Measurements from ENCODE around the gene WNT7B.

WNT7B gene

GRCh38 chr22:45883811-45884170 lies 93.2 kb downstream of the WNT7B start:
- no peak for TF ChIP-seq GATA3 (IDR thresholded peaks at IDR 0.05; ENCODE audit: low read depth, low read length)
- TF ChIP-seq GATA2 (IDR thresholded peaks at IDR 0.05; ENCODE audit: low read depth, low read length) = no peak

GRCh38 chr22:45882881-45883810 lies 93.8 kb downstream of the WNT7B start:
- TF ChIP-seq GATA2 (IDR thresholded peaks at IDR 0.05; ENCODE audit: low read depth, low read length) = no peak
- no peak for TF ChIP-seq GATA3 (IDR thresholded peaks at IDR 0.05; ENCODE audit: low read depth, low read length)

- no peak for TF ChIP-seq GATA3 (IDR thresholded peaks at IDR 0.05; ENCODE audit: low read depth, low read length)
- no peak for TF ChIP-seq GATA2 (IDR thresholded peaks at IDR 0.05; ENCODE audit: low read depth, low read length)
These were observed 95.5 kb downstream of the WNT7B start for GRCh38 chr22:45881524-45881875.

GRCh38 chr22:45880716-45881523 lies 96.0 kb downstream of the WNT7B start:
- TF ChIP-seq GATA2 (IDR thresholded peaks at IDR 0.05; ENCODE audit: low read depth, low read length) (no peak), GATA3 (IDR thresholded peaks at IDR 0.05; ENCODE audit: low read depth, low read length) (no peak)

- TF ChIP-seq GATA2 (IDR thresholded peaks at IDR 0.05; ENCODE audit: low read depth, low read length) = no peak
- no peak for TF ChIP-seq GATA3 (IDR thresholded peaks at IDR 0.05; ENCODE audit: low read depth, low read length)
These were observed 96.8 kb downstream of the WNT7B start for GRCh38 chr22:45880091-45880715.

- no peak for TF ChIP-seq GATA2 (IDR thresholded peaks at IDR 0.05; ENCODE audit: low read depth, low read length)
These were observed 97.4 kb downstream of the WNT7B start for GRCh38 chr22:45879552-45879949.

- no peak for TF ChIP-seq GATA3 (IDR thresholded peaks at IDR 0.05; ENCODE audit: low read depth, low read length)
- no peak for TF ChIP-seq GATA2 (IDR thresholded peaks at IDR 0.05; ENCODE audit: low read depth, low read length)
These were observed 97.9 kb downstream of the WNT7B start for GRCh38 chr22:45878901-45879551.

GRCh38 chr22:45878051-45878781 lies 98.7 kb downstream of the WNT7B start:
- TF ChIP-seq GATA3 (IDR thresholded peaks at IDR 0.05; ENCODE audit: low read depth, low read length) (no peak), GATA2 (IDR thresholded peaks at IDR 0.05; ENCODE audit: low read depth, low read length) (no peak)

- TF ChIP-seq GATA3 (IDR thresholded peaks at IDR 0.05; ENCODE audit: low read depth, low read length) = no peak
- no peak for TF ChIP-seq GATA2 (IDR thresholded peaks at IDR 0.05; ENCODE audit: low read depth, low read length)
These were observed 99.3 kb downstream of the WNT7B start for GRCh38 chr22:45877651-45878050.

GRCh38 chr22:45877036-45877380 lies 100.0 kb downstream of the WNT7B start:
- no peak for TF ChIP-seq GATA2 (IDR thresholded peaks at IDR 0.05; ENCODE audit: low read depth, low read length)
- TF ChIP-seq GATA3 (IDR thresholded peaks at IDR 0.05; ENCODE audit: low read depth, low read length) = no peak

GRCh38 chr22:45876136-45877035 lies 100.6 kb downstream of the WNT7B start:
- TF ChIP-seq GATA2 (IDR thresholded peaks at IDR 0.05; ENCODE audit: low read depth, low read length) = no peak
- TF ChIP-seq GATA3 (IDR thresholded peaks at IDR 0.05; ENCODE audit: low read depth, low read length) = no peak

- no peak for TF ChIP-seq GATA3 (IDR thresholded peaks at IDR 0.05; ENCODE audit: low read depth, low read length)
- no peak for TF ChIP-seq GATA2 (IDR thresholded peaks at IDR 0.05; ENCODE audit: low read depth, low read length)
These were observed 104.2 kb downstream of the WNT7B start for GRCh38 chr22:45872659-45873263.

Data from SH-SY5Y (cell line).